GM12892 (cell line): ENCODE data around the gene GATA1.

ENCODE experiments used
- DNase-seq: peaks from one replicate; pipeline ENCODE4 v3.0.0; 2011; ENCODE audit not compliant: insufficient read length
- FAIRE-seq: peaks from 2 replicates; lab custom pipeline; 2011; peaks lifted over from hg19 to GRCh38; lab: Jason Lieb, UNC
- POLR2A ChIP-seq: IDR thresholded peaks from 2 replicates; pipeline ENCODE4 v1.6.1; 2011; ENCODE audit warnings: low read depth, low read length, control low read depth
- POLR2AphosphoS5 ChIP-seq: IDR thresholded peaks from 2 replicates; pipeline ENCODE4 v1.6.1; 2011; ENCODE audit warnings: low read depth, low read length, control low read depth
- TAF1 ChIP-seq: IDR thresholded peaks from 2 replicates; pipeline ENCODE4 v1.6.1; 2011; ENCODE audit warnings: low read depth, mild to moderate bottlenecking, control low read depth, low read length, borderline replicate concordance

Gene GATA1

GRCh38 chrX:48833542-48834138, 47.2 kb downstream of the GATA1 start:
- no peak for FAIRE-seq
- no peak for DNase-seq
- no peak for TF ChIP-seq POLR2AphosphoS5
- TF ChIP-seq TAF1, result no peak
- TF ChIP-seq POLR2A, result no peak

DNA sequence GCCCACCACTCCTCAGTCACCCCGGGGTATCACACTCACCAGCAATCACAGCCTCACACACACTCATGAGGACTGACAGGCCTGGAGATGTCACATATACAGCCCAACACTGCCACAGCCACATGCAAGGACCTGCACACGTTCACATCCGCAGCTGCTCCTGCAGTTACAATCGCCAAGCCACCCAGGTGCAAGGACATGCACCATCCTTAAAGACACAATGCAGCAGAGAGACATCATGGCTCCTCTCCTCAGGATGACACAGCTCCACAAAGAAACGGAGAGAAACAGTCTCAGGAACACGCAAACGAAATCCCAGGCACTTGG, 48.0 kb downstream of the GATA1 start:
- no peak for DNase-seq
- FAIRE-seq, result no peak
- TF ChIP-seq POLR2A, result no peak
- TF ChIP-seq TAF1, result no peak
- TF ChIP-seq POLR2AphosphoS5, result no peak

- DNase-seq (no peak), FAIRE-seq (no peak)
- TF ChIP-seq POLR2AphosphoS5 (no peak), POLR2A (no peak), TAF1 (no peak)
Measured at GRCh38 chrX:48835524-48836329, 49.3 kb downstream of the GATA1 start, which contains the start of gene PCSK1N. Gene PCSK1N, minus strand, starts transcription at chrX:48835610. Its CDS starts 78 bp downstream, at chrX:48835532.

DNA sequence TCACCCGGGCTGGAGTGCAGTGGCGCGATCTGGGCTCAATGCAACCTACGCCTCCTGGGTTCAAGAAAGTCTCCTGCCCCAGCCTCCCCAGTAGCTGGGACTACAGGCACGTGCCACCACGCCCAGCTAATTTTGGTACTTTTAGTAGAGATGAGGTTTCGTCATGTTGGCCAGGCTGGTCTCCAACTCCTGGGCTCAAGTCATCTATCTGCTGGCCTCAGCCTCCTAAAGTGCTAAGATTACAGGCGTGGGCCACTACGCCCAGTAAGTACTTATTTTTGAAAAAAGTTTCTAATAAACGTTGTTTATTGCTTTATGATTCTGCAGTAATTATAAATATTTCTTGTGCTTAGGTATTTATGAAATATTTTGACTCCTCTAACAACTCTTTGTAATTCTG, 53.3 kb downstream of the GATA1 start:
- TF ChIP-seq POLR2A (no peak), POLR2AphosphoS5 (no peak)
- no peak for FAIRE-seq
- DNase-seq, result no peak
